H9 (cell line): ENCODE data around the gene PRDX2. TPM values are rescaled to one million over a fixed set of nuclear protein-coding genes. Genes with fewer than 3 reads are reported as not detected.

ENCODE experiments used
- DNase-seq: peaks from one replicate; pipeline ENCODE4 v3.0.0-alpha.2; 2017
- H2AFZ ChIP-seq: one replicate; pipeline ENCODE4 v1.6.1; 2013; ENCODE audit warnings: mild to moderate bottlenecking, low read length, control low read depth, moderate library complexity
- H2AK5ac ChIP-seq: 2 replicates; pipeline ENCODE4 v1.6.1; 2013; ENCODE audit warnings: low read length, control low read depth, mixed read lengths; ENCODE audit not compliant: insufficient read length
- H2BK120ac ChIP-seq: one replicate; pipeline ENCODE4 v1.6.1; 2013; ENCODE audit warnings: low read depth, mild to moderate bottlenecking, low read length, control low read depth, inconsistent platforms; ENCODE audit not compliant: poor library complexity, severe bottlenecking
- H2BK12ac ChIP-seq: 2 replicates; pipeline ENCODE4 v1.6.1; 2013; ENCODE audit warnings: low read length, control low read depth, mixed read lengths, low read depth; ENCODE audit not compliant: insufficient read length
- H2BK15ac ChIP-seq: 2 replicates; pipeline ENCODE4 v1.6.1; 2013; ENCODE audit warnings: low read depth, low read length, control low read depth
- H2BK20ac ChIP-seq: one replicate; pipeline ENCODE4 v1.6.1; 2013; ENCODE audit warnings: low read depth, mild to moderate bottlenecking, low read length, control low read depth, inconsistent platforms; ENCODE audit not compliant: poor library complexity, severe bottlenecking
- H2BK5ac ChIP-seq: 2 replicates; pipeline ENCODE4 v1.6.1; 2013; ENCODE audit warnings: low read length, control low read depth, mixed read lengths; ENCODE audit not compliant: insufficient read length
- H3K14ac ChIP-seq: 2 replicates; pipeline ENCODE4 v1.6.1; 2013; ENCODE audit warnings: low read length, control low read depth; ENCODE audit not compliant: insufficient read depth
- H3K18ac ChIP-seq: 2 replicates; pipeline ENCODE4 v1.6.1; 2013; ENCODE audit warnings: low read depth, mild to moderate bottlenecking, mixed read lengths, low read length, control low read depth; ENCODE audit not compliant: insufficient read length
- H3K23ac ChIP-seq: 2 replicates; pipeline ENCODE4 v1.6.1; 2013; ENCODE audit warnings: low read length, control low read depth, mixed read lengths, low read depth; ENCODE audit not compliant: insufficient read length
- H3K23me2 ChIP-seq: 2 replicates; pipeline ENCODE4 v1.6.1; 2013; ENCODE audit warnings: low read depth, mild to moderate bottlenecking, mixed read lengths, low read length, control low read depth; ENCODE audit not compliant: insufficient read length, poor library complexity, severe bottlenecking
- H3K27ac ChIP-seq: 2 replicates; pipeline ENCODE4 v1.5.1; 2013; ENCODE audit warnings: low read length, control low read depth, mixed read lengths, low read depth; ENCODE audit not compliant: insufficient read length
- H3K27me3 ChIP-seq: 2 replicates; pipeline ENCODE4 v1.6.1; 2013; ENCODE audit warnings: low read length, control low read depth, inconsistent platforms; ENCODE audit not compliant: insufficient read depth
- H3K4ac ChIP-seq: 2 replicates; pipeline ENCODE4 v1.6.1; 2013; ENCODE audit warnings: low read depth, mild to moderate bottlenecking, control low read depth, inconsistent platforms, low read length, moderate library complexity
- H3K4me1 ChIP-seq: 2 replicates; pipeline ENCODE4 v1.6.1; 2013; ENCODE audit warnings: low read length, control low read depth, inconsistent platforms; ENCODE audit not compliant: insufficient read depth
- H3K4me2 ChIP-seq: 2 replicates; pipeline ENCODE4 v1.6.1; 2013; ENCODE audit warnings: low read length, control low read depth, mixed read lengths; ENCODE audit not compliant: insufficient read length, insufficient read depth
- H3K56ac ChIP-seq: 2 replicates; pipeline ENCODE4 v1.6.1; 2013; ENCODE audit warnings: low read depth, mild to moderate bottlenecking, mixed read lengths, low read length, control low read depth; ENCODE audit not compliant: insufficient read length
- H3K79me1 ChIP-seq: 2 replicates; pipeline ENCODE4 v1.6.1; 2013; ENCODE audit warnings: low read depth, mild to moderate bottlenecking, moderate library complexity, low read length, control low read depth, inconsistent platforms; ENCODE audit not compliant: insufficient read depth, poor library complexity, severe bottlenecking
- H3K79me2 ChIP-seq: 2 replicates; pipeline ENCODE4 v1.6.1; 2013; ENCODE audit warnings: low read length, control low read depth, inconsistent platforms; ENCODE audit not compliant: insufficient read depth
- H3K9ac ChIP-seq: 2 replicates; pipeline ENCODE4 v1.6.1; 2013; ENCODE audit warnings: low read length, control low read depth, mixed read lengths; ENCODE audit not compliant: insufficient read length; ENCODE audit errors: extremely low read depth
- H3K9me3 ChIP-seq: one replicate; pipeline ENCODE4 v1.6.1; 2013; ENCODE audit warnings: low read depth, low read length, inconsistent platforms; ENCODE audit not compliant: control insufficient read depth
- H3T11ph ChIP-seq: one replicate; pipeline ENCODE4 v1.6.1; 2013; ENCODE audit warnings: mild to moderate bottlenecking, low read length, control low read depth, inconsistent platforms
- H4K20me1 ChIP-seq: one replicate; pipeline ENCODE4 v1.6.1; 2013; ENCODE audit not compliant: control insufficient read depth, insufficient read length, insufficient read depth
- H4K5ac ChIP-seq: 2 replicates; pipeline ENCODE4 v1.6.1; 2013; ENCODE audit warnings: low read depth, mild to moderate bottlenecking, mixed read lengths, low read length, control low read depth; ENCODE audit not compliant: insufficient read length
- H4K8ac ChIP-seq: replicated peaks from 2 replicates; pipeline ENCODE4 v1.6.1; 2013; ENCODE audit warnings: low read length, control low read depth, mixed read lengths, low read depth; ENCODE audit not compliant: insufficient read length
- H4K91ac ChIP-seq: 2 replicates; pipeline ENCODE4 v1.6.1; 2013; ENCODE audit warnings: low read depth, mild to moderate bottlenecking, moderate library complexity, mixed read lengths, low read length, control low read depth; ENCODE audit not compliant: insufficient read length
- H3K27ac Mint-ChIP-seq, 3 experiments: 2 replicates in 2 of 3; 3 replicates in 1 of 3; pipeline ENCODE4 v1.8.0; 2020 to 2021; ENCODE audit warnings: mixed read lengths in 3 of 3, mild to moderate bottlenecking in 1 of 3, moderate library complexity in 1 of 3
- H3K27me3 Mint-ChIP-seq: 2 replicates; pipeline ENCODE4 v1.8.0; 2021; ENCODE audit warnings: low read depth, mild to moderate bottlenecking, moderate library complexity, mixed read lengths
- H3K36me3 Mint-ChIP-seq, 3 experiments: 2 replicates in 2 of 3; 3 replicates in 1 of 3; pipeline ENCODE4 v1.8.0; 2020 to 2021; ENCODE audit warnings: low read depth in 3 of 3, mixed read lengths in 3 of 3; ENCODE audit not compliant: insufficient read depth in 1 of 3
- H3K4me1 Mint-ChIP-seq, 2 experiments: 2 replicates each; pipeline ENCODE4 v1.8.0; 2020; ENCODE audit warnings: mixed read lengths in 2 of 2
- H3K4me3 Mint-ChIP-seq, 2 experiments: 2 replicates in 1 of 2; 3 replicates in 1 of 2; pipeline ENCODE4 v1.8.0; 2020 to 2021; ENCODE audit warnings: mild to moderate bottlenecking in 2 of 2, mixed read lengths in 2 of 2, moderate library complexity in 1 of 2
- H3K9me3 Mint-ChIP-seq, 2 experiments: 2 replicates in 1 of 2; 3 replicates in 1 of 2; pipeline ENCODE4 v1.8.0; 2020; ENCODE audit warnings: mild to moderate bottlenecking in 2 of 2, mixed read lengths in 2 of 2, moderate library complexity in 1 of 2
- CTCF ChIP-seq: fragments of 200-600 bp; sonication (generic); conservative IDR thresholded peaks from 3 replicates; pipeline ENCODE4 v1.8.0; 2021; ENCODE audit warnings: antibody characterized with exemption, mild to moderate bottlenecking
- WGBS: extraction: QIAGEN DNeasy Blood & Tissue Kit; methylation state at CpG from one replicate; pipeline ENCODE4 v1.1.7; 2013; ENCODE audit warnings: missing lambda C conversion rate, low lambda C conversion rate, mixed read lengths; ENCODE audit not compliant: insufficient read length; ENCODE audit errors: extremely low coverage; 5-methylcytosine and 5-hydroxymethylcytosine counted together
- total RNA-seq: library from RNA; stranded (reverse); gene quantifications from 2 replicates; pipeline ENCODE4 v1.2.1, GENCODE V29; 2021

PRDX2 gene
- total RNA-seq, 1 experiment from 2014 or later, result 468 TPM

DNA sequence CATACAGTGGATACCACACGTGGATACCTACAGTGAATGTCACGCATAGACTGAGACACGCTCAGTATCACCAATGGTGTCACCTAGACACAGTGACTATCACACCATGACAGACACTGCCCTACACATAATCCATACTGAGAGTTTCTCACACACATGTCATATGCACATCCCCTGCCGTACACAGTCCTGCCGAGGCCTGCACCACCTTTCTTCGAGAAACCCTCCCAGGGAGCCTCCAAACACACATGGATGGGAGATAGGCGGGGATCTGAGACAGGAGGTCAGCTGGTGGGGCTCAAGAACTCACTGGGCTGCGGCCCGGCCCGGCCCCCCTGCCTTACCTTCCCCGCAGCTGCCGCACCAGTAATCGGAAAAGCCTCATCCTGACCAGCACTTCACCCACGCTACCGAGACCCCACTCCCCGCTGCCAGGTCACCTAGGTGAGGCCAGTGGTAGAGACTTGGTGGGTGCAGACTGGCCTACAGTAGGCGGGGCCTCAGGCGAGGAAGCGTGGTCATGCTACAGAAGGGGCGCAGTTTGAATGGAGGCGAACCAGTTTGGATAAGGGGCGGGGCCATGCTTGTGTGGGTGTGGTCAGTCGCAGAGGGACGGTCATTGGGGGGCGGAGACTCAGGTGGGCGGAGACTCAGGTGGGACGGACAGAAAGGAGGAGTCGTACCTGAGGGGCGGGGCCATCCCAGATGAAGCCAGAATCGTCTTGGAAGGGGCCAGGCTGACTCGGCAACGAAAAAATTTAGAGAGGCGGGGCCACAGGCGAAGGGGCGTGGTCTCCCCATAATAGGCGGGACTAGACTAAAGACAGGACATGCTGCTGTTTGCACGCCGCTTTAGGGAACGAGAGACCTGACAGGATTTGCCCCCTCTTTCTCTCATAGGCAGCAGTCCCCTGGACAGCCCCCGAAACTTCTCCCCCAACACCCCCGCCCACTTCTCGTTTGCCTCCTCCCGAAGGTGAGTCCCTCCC lies 38.8 kb upstream of the PRDX2 start:
- Histone ChIP-seq H2BK15ac (no peak overlapping the region), H3K18ac (no peak overlapping the region), H3K4ac (no peak overlapping the region), H2BK20ac (no peak overlapping the region), H4K8ac (no peak overlapping the region), H4K91ac (no peak overlapping the region), H3K4me1 (peaks cover 2% of the 10 kb centered on the region; the same call in 1 of the 2 replicates), H3K79me1 (no peaks in the 10 kb centered on the region), H3K79me2 (no peaks in the 10 kb centered on the region), H4K5ac (no peak overlapping the region), H3K9me3 (no peaks in the 10 kb centered on the region), H3K27me3 (no peaks in the 10 kb centered on the region), H3K27ac (no peak overlapping the region), H3K14ac (no peak overlapping the region), H3T11ph (no peak overlapping the region), H2AFZ (no peak overlapping the region), H4K20me1 (no peaks in the 10 kb centered on the region), H2BK5ac (no peak overlapping the region), H2BK12ac (no peak overlapping the region), H2BK120ac (no peak overlapping the region), H2AK5ac (no peak overlapping the region), H3K9ac (no peak overlapping the region), H3K23ac (no peak overlapping the region), H3K23me2 (peaks cover 2% of the 10 kb centered on the region), H3K4me2 (peak overlapping the region; percentile 48), H3K56ac (no peak overlapping the region)
- H3K36me3 Mint-ChIP-seq, result peaks cover 0 to 8% (median 8%) of the 10 kb centered on the region in 3 experiments; a peak in 6 of 7 replicates
- peak overlapping the region; percentile 64 to 81 for H3K4me3 Mint-ChIP-seq
- no peak for TF ChIP-seq CTCF
- peak; percentile 98 for DNase-seq
- WGBS, result no CpG with 5 or more reads among the region's 43 CpGs
- peaks cover 35 to 37% of the 10 kb centered on the region in 2 experiments for H3K4me1 Mint-ChIP-seq
- peaks cover 15% of the 10 kb centered on the region for H3K27me3 Mint-ChIP-seq
- H3K27ac Mint-ChIP-seq, result peak overlapping the region; percentile 95 to 99 (median 99); a peak in 5 of 7 replicates
- H3K9me3 Mint-ChIP-seq, result no peaks in the 10 kb centered on the region; a peak in 1 of 5 replicates
